Measurements from ENCODE around the gene PHETA1. TPM values are rescaled to one million over a fixed set of nuclear protein-coding genes. Genes with fewer than 3 reads are reported as not detected.

Gene PHETA1
- total RNA-seq, 1 experiment from 2014 or later: 10.6 TPM

DNA sequence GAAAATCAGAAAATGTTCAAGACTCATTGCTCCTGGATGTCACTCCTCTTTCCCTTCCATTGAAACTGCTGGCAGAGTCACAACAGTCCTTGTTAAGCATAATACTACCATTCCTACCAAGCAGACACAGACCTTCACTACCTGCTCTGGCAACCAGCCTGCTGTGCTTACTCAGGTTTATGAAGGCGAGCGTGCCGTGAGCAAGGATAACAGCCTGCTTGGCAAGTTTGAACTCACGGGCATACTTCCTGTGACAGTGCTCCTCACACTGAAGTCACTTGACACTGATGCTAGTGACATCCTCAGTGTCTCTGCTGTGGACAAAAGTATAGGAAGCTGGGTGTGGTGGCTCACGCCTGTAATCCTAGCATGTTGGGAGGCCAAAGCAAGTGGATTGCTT, 15.7 kb upstream of the PHETA1 start (continued):
- TF ChIP-seq ZBTB33 (IDR thresholded peaks at IDR 0.05; ENCODE audit: extremely low read depth, insufficient replicate concordance, low read length) (no peak), CBX3 (IDR thresholded peaks at IDR 0.05; ENCODE audit: low read depth) (no peak)

DNA sequence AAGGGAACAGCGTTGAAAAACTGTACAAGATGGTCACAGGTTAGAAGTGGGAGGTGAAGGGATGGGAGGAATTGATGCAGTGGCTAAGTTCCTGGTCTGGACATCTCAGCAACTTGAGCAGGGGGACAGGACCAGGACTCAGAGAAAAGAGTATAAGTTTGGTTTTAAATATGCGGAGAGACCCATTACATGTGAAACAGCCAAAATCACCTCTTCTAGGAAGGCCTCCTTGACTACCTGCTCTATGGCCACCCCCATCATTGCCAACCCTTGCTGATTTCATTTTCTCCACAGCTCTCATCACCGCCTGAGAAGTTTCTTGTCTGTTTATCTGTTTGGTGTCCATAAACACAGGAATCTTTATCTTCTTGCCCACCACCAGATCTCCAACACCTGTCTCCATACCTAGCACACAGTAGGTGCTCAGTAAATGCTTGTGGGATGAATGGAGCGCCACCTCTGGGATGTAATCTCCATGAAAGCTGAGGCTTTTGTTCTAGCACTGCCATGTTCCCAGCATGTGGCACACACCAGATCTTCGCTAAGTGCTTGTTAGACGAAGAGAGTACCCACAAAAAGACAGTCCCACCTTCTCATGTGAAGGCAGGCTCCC, 11.2 kb upstream of the PHETA1 start:
- Histone ChIP-seq H3K4me2 (ENCODE audit: low read length) (no peak overlapping the region), H3K9me2 (ENCODE audit: insufficient read depth) (no peaks in the 10 kb centered on the region), H3K27me3 (ENCODE audit: insufficient read depth, low read length) (no peaks in the 10 kb centered on the region), H4K20me1 (ENCODE audit: insufficient read depth) (no peaks in the 10 kb centered on the region), H3K4me1 (ENCODE audit: control insufficient read depth in 1 of 2, insufficient read depth in 2 of 2, low read length in 2 of 2) (no peaks in the 10 kb centered on the region), H3K9me3 (ENCODE audit: control insufficient read depth in 1 of 2, insufficient read depth in 1 of 2, low read depth in 1 of 2, low read length in 2 of 2) (no peaks in the 10 kb centered on the region), H3K79me2 (ENCODE audit: insufficient read depth, low read length) (no peaks in the 10 kb centered on the region), H3K4me3 (replicated peaks in 1 of 2; ENCODE audit: low read depth in 1 of 2, low read length in 2 of 2) (no peak overlapping the region), H3K9ac (ENCODE audit: low read length) (no peak overlapping the region), H2AFZ (ENCODE audit: low read depth, low read length, poor library complexity, severe bottlenecking) (no peak overlapping the region), H3K36me3 (ENCODE audit: control insufficient read depth in 1 of 2, insufficient read depth in 2 of 2, low read length in 2 of 2) (no peaks in the 10 kb centered on the region), H3K27ac (ENCODE audit: low read depth, low read length) (no peak overlapping the region)
- no TSS peak for BruUV-seq (replicated peaks)
- ATAC-seq (no peak), DNase-seq (ENCODE audit: low read depth, low spot score) (no peak)
- intact Hi-C loops (cut with micrococcal nuclease): no loop called here
- ChIA-PET POLR2A (no interaction called here), CTCF (no interaction called here), RAD21 (ENCODE audit: low non-redundant PET in 1 of 2, low total read pairs in 2 of 2, uncharacterized antibody in 2 of 2, unreplicated experiment in 2 of 2) (no interaction called here)
- TF ChIP-seq SRF (IDR thresholded peaks at IDR 0.05; ENCODE audit: low read depth) (no peak), EZH2 (IDR thresholded peaks at IDR 0.05) (no peak), POLR2AphosphoS5 (IDR thresholded peaks at IDR 0.05; ENCODE audit: low read depth, low read length) (no peak), RAD21 (IDR thresholded peaks at IDR 0.05; ENCODE audit: low read depth) (no peak), CEBPB (IDR thresholded peaks at IDR 0.05; ENCODE audit: low read depth) (no peak), SP1 (IDR thresholded peaks at IDR 0.05; ENCODE audit: low read depth) (no peak), ZBTB33 (IDR thresholded peaks at IDR 0.05; ENCODE audit: extremely low read depth, insufficient replicate concordance, low read length) (no peak), MAX (IDR thresholded peaks at IDR 0.05) (no peak), EZH2phosphoT487 (IDR thresholded peaks at IDR 0.05; ENCODE audit: borderline replicate concordance) (no peak), EGR1 (IDR thresholded peaks at IDR 0.05; ENCODE audit: low read depth) (no peak), ELF1 (IDR thresholded peaks at IDR 0.05; ENCODE audit: borderline replicate concordance, low read depth) (no peak)
- TF ChIP-seq, protein P1, sequence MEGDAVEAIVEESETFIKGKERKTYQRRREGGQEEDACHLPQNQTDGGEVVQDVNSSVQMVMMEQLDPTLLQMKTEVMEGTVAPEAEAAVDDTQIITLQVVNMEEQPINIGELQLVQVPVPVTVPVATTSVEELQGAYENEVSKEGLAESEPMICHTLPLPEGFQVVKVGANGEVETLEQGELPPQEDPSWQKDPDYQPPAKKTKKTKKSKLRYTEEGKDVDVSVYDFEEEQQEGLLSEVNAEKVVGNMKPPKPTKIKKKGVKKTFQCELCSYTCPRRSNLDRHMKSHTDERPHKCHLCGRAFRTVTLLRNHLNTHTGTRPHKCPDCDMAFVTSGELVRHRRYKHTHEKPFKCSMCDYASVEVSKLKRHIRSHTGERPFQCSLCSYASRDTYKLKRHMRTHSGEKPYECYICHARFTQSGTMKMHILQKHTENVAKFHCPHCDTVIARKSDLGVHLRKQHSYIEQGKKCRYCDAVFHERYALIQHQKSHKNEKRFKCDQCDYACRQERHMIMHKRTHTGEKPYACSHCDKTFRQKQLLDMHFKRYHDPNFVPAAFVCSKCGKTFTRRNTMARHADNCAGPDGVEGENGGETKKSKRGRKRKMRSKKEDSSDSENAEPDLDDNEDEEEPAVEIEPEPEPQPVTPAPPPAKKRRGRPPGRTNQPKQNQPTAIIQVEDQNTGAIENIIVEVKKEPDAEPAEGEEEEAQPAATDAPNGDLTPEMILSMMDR (IDR thresholded peaks at IDR 0.05 in 2 of 3, conservative IDR thresholded peaks at IDR 0.05 in 1 of 3; ENCODE audit: borderline replicate concordance in 1 of 3, insufficient read depth in 1 of 3, low read depth in 2 of 3, low read length in 2 of 3): no peak

Measured in HCT116 (cell line).